K562 (cell line): ENCODE results near the gene TAMALIN. TPM values are rescaled to one million over a fixed set of nuclear protein-coding genes. Genes with fewer than 3 reads are reported as not detected.

Source experiments
- ASH1L ChIP-seq: fragments of 450-650 bp; IDR thresholded peaks from 2 replicates; pipeline ENCODE4 v1.6.1; 2018; ENCODE audit warnings: borderline replicate concordance, mild to moderate bottlenecking, low read depth; ENCODE audit not compliant: partially characterized antibody
- ATF4 ChIP-seq: fragments of 450-650 bp; formaldehyde crosslinking; IDR thresholded peaks from 2 replicates; pipeline ENCODE4 v1.4.0; 2022; ENCODE audit warnings: mild to moderate bottlenecking, moderate library complexity
- BACH1 ChIP-seq: fragments of 200-800 bp; sonication (Bioruptor generic); IDR thresholded peaks from 2 replicates; pipeline ENCODE4 v1.6.1; 2016; ENCODE audit warnings: missing genetic modification characterization, missing compliant biosample characterization
- CBFA2T3 ChIP-seq: fragments of 450-650 bp; IDR thresholded peaks from 2 replicates; pipeline ENCODE4 v1.6.1; 2017
- CC2D1A ChIP-seq: fragments of 450-650 bp; IDR thresholded peaks from 2 replicates; pipeline ENCODE4 v1.6.1; 2017; ENCODE audit warnings: mild to moderate bottlenecking
- HCFC1 ChIP-seq: IDR thresholded peaks from 2 replicates; pipeline ENCODE4 v1.6.1; 2012; ENCODE audit warnings: low read depth, low read length, improper control_type of control experiment
- HNRNPK ChIP-seq: fragments of 200-400 bp; formaldehyde crosslinking; IDR thresholded peaks from one replicate; pipeline ENCODE4 v1.6.1; 2018; ENCODE audit warnings: mild to moderate bottlenecking, low read depth, low read length; ENCODE audit not compliant: poor library complexity, severe bottlenecking
- KHSRP ChIP-seq: fragments of 450-650 bp; IDR thresholded peaks from 2 replicates; pipeline ENCODE4 v1.6.1; 2017
- KLF10 ChIP-seq: fragments of 250-450 bp; sonication (Bioruptor Pico); IDR thresholded peaks from 2 replicates; pipeline ENCODE4 v1.6.1; 2021; ENCODE audit warnings: matching md5 sums
- KLF6 ChIP-seq: fragments of 250-450 bp; sonication (Bioruptor Pico); IDR thresholded peaks from 2 replicates; pipeline ENCODE4 v1.4.0; 2020; ENCODE audit warnings: mild to moderate bottlenecking, moderate library complexity, borderline replicate concordance
- MEIS2 ChIP-seq: fragments of 450-650 bp; IDR thresholded peaks from 2 replicates; pipeline ENCODE4 v1.6.1; 2014; ENCODE audit warnings: mild to moderate bottlenecking; ENCODE audit not compliant: partially characterized antibody
- MYBL2 ChIP-seq, 2 experiments: fragments of 450-650 bp in 1 of 2; sonication (generic) in 1 of 2; formaldehyde crosslinking in 1 of 2; IDR thresholded peaks; 2 replicates each; pipeline versions ENCODE4 v1.6.1 to v1.8.1; 2017 to 2022; ENCODE audit warnings: borderline replicate concordance in 1 of 2, inconsistent platforms in 1 of 2, low read depth in 1 of 2, mild to moderate bottlenecking in 1 of 2, missing genetic modification reagents in 1 of 2, moderate library complexity in 1 of 2
- MYNN ChIP-seq, 2 experiments: sonication (generic); formaldehyde crosslinking in 1 of 2; IDR thresholded peaks; 2 replicates each; pipeline versions ENCODE4 v1.5.0 to v1.6.1; 2016 to 2020; ENCODE audit warnings: antibody characterized with exemption in 1 of 2, missing genetic modification reagents in 1 of 2
- PHB2 ChIP-seq: fragments of 450-650 bp; IDR thresholded peaks from 2 replicates; pipeline ENCODE4 v1.6.1; 2017; ENCODE audit warnings: low read depth
- PHF20 ChIP-seq: fragments of 450-650 bp; IDR thresholded peaks from 2 replicates; pipeline ENCODE4 v1.6.1; 2018; ENCODE audit not compliant: partially characterized antibody
- PML ChIP-seq: IDR thresholded peaks from 2 replicates; pipeline ENCODE4 v1.6.1; 2012; ENCODE audit warnings: low read length, inconsistent platforms
- PTBP1 ChIP-seq: fragments of 200-400 bp; formaldehyde crosslinking; IDR thresholded peaks from 2 replicates; pipeline ENCODE4 v1.6.1; 2017; ENCODE audit warnings: low read depth, low read length
- RBM15 ChIP-seq: fragments of 200-400 bp; formaldehyde crosslinking; IDR thresholded peaks from 2 replicates; pipeline ENCODE4 v1.6.1; 2018; ENCODE audit warnings: mild to moderate bottlenecking, low read length, moderate library complexity; ENCODE audit not compliant: insufficient read depth
- RBM17 ChIP-seq: fragments of 200-400 bp; formaldehyde crosslinking; IDR thresholded peaks from 2 replicates; pipeline ENCODE4 v1.6.1; 2017; ENCODE audit warnings: low read depth, mild to moderate bottlenecking, low read length, borderline replicate concordance
- RCOR1 ChIP-seq, 2 experiments: IDR thresholded peaks; 2 replicates each; pipeline ENCODE4 v1.6.1; 2012; ENCODE audit warnings: low read depth in 2 of 2, low read length in 2 of 2, borderline replicate concordance in 1 of 2, improper control_type of control experiment in 1 of 2
- SIN3A ChIP-seq, 2 experiments: fragments of 150-350 bp in 1 of 2; IDR thresholded peaks; 2 replicates each; pipeline ENCODE4 v1.6.1; 2011 to 2016; ENCODE audit warnings: borderline replicate concordance in 2 of 2, low read depth in 2 of 2, low read length in 2 of 2, mild to moderate bottlenecking in 2 of 2, moderate library complexity in 2 of 2; ENCODE audit not compliant: control insufficient read depth in 1 of 2
- SMAD3 ChIP-seq: fragments of 450-650 bp; formaldehyde crosslinking; conservative IDR thresholded peaks from 2 replicates; pipeline ENCODE4 v1.4.0; 2020; ENCODE audit warnings: mild to moderate bottlenecking
- VEZF1 ChIP-seq: fragments of 200-800 bp; sonication (Bioruptor generic); IDR thresholded peaks from 2 replicates; pipeline ENCODE4 v1.6.1; 2017; ENCODE audit warnings: missing genetic modification characterization, missing compliant biosample characterization
- ZBTB7A ChIP-seq: IDR thresholded peaks from 2 replicates; pipeline ENCODE4 v1.6.1; 2011; ENCODE audit warnings: low read depth, mild to moderate bottlenecking, low read length, moderate library complexity, borderline replicate concordance; ENCODE audit not compliant: control insufficient read depth
- ZNF644 ChIP-seq: fragments of 200-800 bp; sonication (Bioruptor generic); IDR thresholded peaks from 2 replicates; pipeline ENCODE4 v1.6.1; 2016; ENCODE audit warnings: low read depth, missing genetic modification characterization, missing compliant biosample characterization
- ZNF696 ChIP-seq: fragments of 250-450 bp; sonication (Bioruptor Pico); conservative IDR thresholded peaks from 2 replicates; pipeline ENCODE4 v1.4.0; 2020; ENCODE audit warnings: mild to moderate bottlenecking, moderate library complexity
- polyA plus RNA-seq, 8 experiments: library from polyadenylated mRNA; depleted of rRNA in 4 of 8; stranded (reverse) in 5 of 8; unstranded in 3 of 8; fragments of >200 nt; fragmentation: Nextera tagmentation in 2 of 8; fragmentation: Illumina TruSeq in 1 of 8; extraction: Ambion mirVana in 2 of 8; extraction: Trizol in 1 of 8; gene quantifications; 2 replicates each; pipeline versions ENCODE4 v1.2.1 to v1.2.3, GENCODE V29; 2011 to 2014; ENCODE audit warnings: inconsistent platforms in 1 of 8, missing spikeins in 1 of 8
- total RNA-seq, 7 experiments: library from RNA; depleted of rRNA in 6 of 7; stranded (reverse); fragments of >200 nt in 6 of 7; fragmentation: Illumina TruSeq in 2 of 7; extraction: Trizol in 2 of 7; gene quantifications; 2 replicates each; pipeline versions ENCODE4 v1.2.1 to v1.2.3, GENCODE V29; 2011 to 2021; ENCODE audit warnings: low replicate concordance in 1 of 7

Gene TAMALIN
- total and polyA plus RNA-seq, 9 of the 15 experiments (the other 6 are each of a cell fraction or from before 2014, with no cell fraction given) = 0.74 to 2.2 (median 1.5) TPM; not detected in 2

GRCh38 chr12:52063082-52063924, 56.6 kb downstream of the TAMALIN start (continued):
- no peak for TF ChIP-seq HNRNPK
- TF ChIP-seq KLF6 = no peak
- TF ChIP-seq KLF10 (CRISPR knock-in tag) = no peak
- no peak for TF ChIP-seq HCFC1
- no peak for TF ChIP-seq RBM15
- no peak for TF ChIP-seq ATF4 (CRISPR knock-in tag)
- TF ChIP-seq ZNF696 = no peak
- no peak for TF ChIP-seq PTBP1
- TF ChIP-seq ZBTB7A = peak; percentile 77; the same call in 1 of the 2 replicates
- no peak for TF ChIP-seq ASH1L
- TF ChIP-seq SMAD3 = no peak
- TF ChIP-seq CC2D1A = no peak
- no peak for TF ChIP-seq SIN3A (IDR thresholded peaks at IDR 0.05; ENCODE audit: borderline replicate concordance in 2 of 2, control insufficient read depth in 1 of 2, low read depth in 2 of 2, low read length in 2 of 2)
- TF ChIP-seq MYBL2 (IDR thresholded peaks at IDR 0.05; ENCODE audit: low read depth) = no peak
- no peak for TF ChIP-seq MYBL2 (CRISPR knock-in tag; IDR thresholded peaks at IDR 0.05; ENCODE audit: borderline replicate concordance)
- no peak for TF ChIP-seq PML
- TF ChIP-seq MEIS2 = no peak
- TF ChIP-seq RBM17 = no peak
- peak; percentile 6; the same call in 1 of the 2 replicates for TF ChIP-seq VEZF1 (CRISPR knock-in tag)
- peak; percentile 11; the same call in 1 of the 2 replicates for TF ChIP-seq CBFA2T3
- no peak for TF ChIP-seq PHF20
- TF ChIP-seq KHSRP = no peak
- no peak for TF ChIP-seq BACH1 (tag)
- TF ChIP-seq PHB2 = no peak
- TF ChIP-seq ZNF644 (tag) = no peak
- TF ChIP-seq MYNN (IDR thresholded peaks at IDR 0.05) = no peak
- no peak for TF ChIP-seq MYNN (CRISPR knock-in tag; IDR thresholded peaks at IDR 0.05)
- 0 out of 4 replicates have a peak, but pooled peaks of 1 of the 2 experiments have one; percentile 18 for TF ChIP-seq RCOR1 (IDR thresholded peaks at IDR 0.05; ENCODE audit: borderline replicate concordance in 1 of 2, low read depth in 2 of 2, low read length in 2 of 2)
